Prostate gland (tissue), 2 donors: ENCODE measurements around the gene MBD2.

Experiments used
- POLR2A ChIP-seq: fragments of 450-650 bp; IDR thresholded peaks from one replicate; pipeline ENCODE4 v1.6.1; 2016; ENCODE audit warnings: antibody characterized with exemption, mild to moderate bottlenecking
- POLR2AphosphoS5 ChIP-seq: sonication (generic); formaldehyde crosslinking; IDR thresholded peaks from one replicate; pipeline ENCODE4 v1.6.1; 2017; ENCODE audit warnings: antibody characterized with exemption
- TF ChIP-seq, protein P1 (sequence below), 4 experiments: fragments of 200-600 bp in 2 of 4; fragments of 450-650 bp in 2 of 4; sonication (generic) in 2 of 4; IDR thresholded peaks; 1 replicate in 3 of 4; 2 replicates in 1 of 4; pipeline ENCODE4 v1.5.1; 2016 to 2019; ENCODE audit warnings: antibody characterized with exemption in 4 of 4, mild to moderate bottlenecking in 2 of 4, moderate library complexity in 2 of 4

DNA sequence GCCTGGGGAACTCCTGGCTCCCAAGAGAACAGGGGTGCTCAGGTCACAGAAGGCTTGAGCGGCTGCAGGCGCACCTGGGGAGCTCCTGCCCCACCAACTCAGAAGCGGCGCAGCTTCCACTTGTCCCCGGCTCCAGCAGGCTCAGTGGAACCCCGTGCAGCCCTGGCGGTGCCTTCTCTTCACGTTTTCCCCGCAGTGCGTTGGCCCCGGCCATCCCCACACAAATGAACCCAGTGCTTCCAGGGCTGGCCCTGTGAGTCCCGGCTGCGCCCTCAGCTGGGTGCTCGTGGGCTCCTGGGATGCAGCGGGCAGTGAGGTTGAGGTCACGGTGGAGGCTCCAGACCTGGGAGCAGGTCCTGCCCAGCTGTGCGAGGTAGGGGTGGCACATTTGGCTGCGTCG lies 17.9 kb upstream of the MBD2 start:
- no peak for TF ChIP-seq POLR2A
- TF ChIP-seq POLR2AphosphoS5, result no peak
- TF ChIP-seq, protein P1, sequence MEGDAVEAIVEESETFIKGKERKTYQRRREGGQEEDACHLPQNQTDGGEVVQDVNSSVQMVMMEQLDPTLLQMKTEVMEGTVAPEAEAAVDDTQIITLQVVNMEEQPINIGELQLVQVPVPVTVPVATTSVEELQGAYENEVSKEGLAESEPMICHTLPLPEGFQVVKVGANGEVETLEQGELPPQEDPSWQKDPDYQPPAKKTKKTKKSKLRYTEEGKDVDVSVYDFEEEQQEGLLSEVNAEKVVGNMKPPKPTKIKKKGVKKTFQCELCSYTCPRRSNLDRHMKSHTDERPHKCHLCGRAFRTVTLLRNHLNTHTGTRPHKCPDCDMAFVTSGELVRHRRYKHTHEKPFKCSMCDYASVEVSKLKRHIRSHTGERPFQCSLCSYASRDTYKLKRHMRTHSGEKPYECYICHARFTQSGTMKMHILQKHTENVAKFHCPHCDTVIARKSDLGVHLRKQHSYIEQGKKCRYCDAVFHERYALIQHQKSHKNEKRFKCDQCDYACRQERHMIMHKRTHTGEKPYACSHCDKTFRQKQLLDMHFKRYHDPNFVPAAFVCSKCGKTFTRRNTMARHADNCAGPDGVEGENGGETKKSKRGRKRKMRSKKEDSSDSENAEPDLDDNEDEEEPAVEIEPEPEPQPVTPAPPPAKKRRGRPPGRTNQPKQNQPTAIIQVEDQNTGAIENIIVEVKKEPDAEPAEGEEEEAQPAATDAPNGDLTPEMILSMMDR (IDR thresholded peaks at IDR 0.05), result no peak
